ENCODE results near the gene ASPSCR1. TPM values are rescaled to one million over a fixed set of nuclear protein-coding genes. Genes with fewer than 3 reads are reported as not detected.

ASPSCR1 gene
- total RNA-seq, 1 experiment from 2014 or later, result 51.0 TPM

GRCh38 chr17:82050152-82050760 is 72.8 kb downstream of the ASPSCR1 start:
- Histone ChIP-seq H3K4me2 (ENCODE audit: low read length) (peak overlapping the region; percentile 100), H3K36me3 (ENCODE audit: control insufficient read depth in 1 of 2, insufficient read depth in 2 of 2, low read length in 2 of 2) (peaks cover 12 to 26% of the 10 kb centered on the region in 2 experiments; a peak in 2 of 4 replicates), H3K9me2 (ENCODE audit: insufficient read depth) (no peaks in the 10 kb centered on the region), H4K20me1 (ENCODE audit: insufficient read depth) (no peaks in the 10 kb centered on the region), H3K27me3 (ENCODE audit: insufficient read depth, low read length) (no peaks in the 10 kb centered on the region), H3K79me2 (ENCODE audit: insufficient read depth, low read length) (peaks cover 41% of the 10 kb centered on the region), H3K27ac (ENCODE audit: low read depth, low read length) (peak overlapping the region; percentile 81), H3K4me3 (replicated peaks in 1 of 2; ENCODE audit: low read depth in 1 of 2, low read length in 2 of 2) (peak overlapping the region; percentile 94 to 99), H2AFZ (ENCODE audit: low read depth, low read length, poor library complexity, severe bottlenecking) (no peak overlapping the region), H3K9me3 (ENCODE audit: control insufficient read depth in 1 of 2, insufficient read depth in 1 of 2, low read depth in 1 of 2, low read length in 2 of 2) (no peaks in the 10 kb centered on the region), H3K4me1 (ENCODE audit: control insufficient read depth in 1 of 2, insufficient read depth in 2 of 2, low read length in 2 of 2) (peaks cover 13 to 27% of the 10 kb centered on the region in 2 experiments; a peak in 3 of 4 replicates), H3K9ac (ENCODE audit: low read length) (peak overlapping the region; percentile 87)
- ATAC-seq (no peak), DNase-seq (ENCODE audit: low read depth, low spot score) (no peak)
- ChIA-PET CTCF (interaction anchor here (1.5 kb wide), 1 partner anchor 13 kb away, joined by 10 read pairs; the partner anchor contains the start of gene DCXR), POLR2A (no interaction called here), RAD21 (ENCODE audit: low non-redundant PET in 1 of 2, low total read pairs in 2 of 2, uncharacterized antibody in 2 of 2, unreplicated experiment in 2 of 2) (no interaction called here)
- TF ChIP-seq, protein P1, sequence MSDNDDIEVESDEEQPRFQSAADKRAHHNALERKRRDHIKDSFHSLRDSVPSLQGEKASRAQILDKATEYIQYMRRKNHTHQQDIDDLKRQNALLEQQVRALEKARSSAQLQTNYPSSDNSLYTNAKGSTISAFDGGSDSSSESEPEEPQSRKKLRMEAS (IDR thresholded peaks at IDR 0.05), result no peak
- TF ChIP-seq POLR2A (IDR thresholded peaks at IDR 0.05; ENCODE audit: borderline replicate concordance, extremely low read depth, insufficient read depth, insufficient read length), result no peak
- no peak for TF ChIP-seq ZFX (IDR thresholded peaks at IDR 0.05)
- TF ChIP-seq POLR2AphosphoS5 (IDR thresholded peaks at IDR 0.05; ENCODE audit: low read depth, low read length), result no peak
- TF ChIP-seq ZNF274 (IDR thresholded peaks at IDR 0.05; ENCODE audit: low read depth, low read length), result no peak
- no peak for TF ChIP-seq REST (IDR thresholded peaks at IDR 0.05; ENCODE audit: low read depth)
- no peak for TF ChIP-seq ELF1 (IDR thresholded peaks at IDR 0.05; ENCODE audit: borderline replicate concordance, low read depth)
- no peak for TF ChIP-seq ZBTB33 (IDR thresholded peaks at IDR 0.05; ENCODE audit: extremely low read depth, insufficient replicate concordance, low read length)
- TF ChIP-seq YY1 (IDR thresholded peaks at IDR 0.05; ENCODE audit: extremely low read depth, insufficient replicate concordance, low read depth, low read length), result no peak
- TF ChIP-seq SP1 (IDR thresholded peaks at IDR 0.05; ENCODE audit: low read depth), result no peak
- intact Hi-C loops (cut with micrococcal nuclease), result no loop called here
- BruUV-seq (replicated peaks), result TSS peak; percentile 37

All from HCT116 (cell line).